GM15510 (cell line): ENCODE data around the gene MISP3.

Experiments
- POLR2A ChIP-seq: IDR thresholded peaks from 3 replicates; pipeline ENCODE4 v1.6.1; 2011; ENCODE audit warnings: borderline replicate concordance; ENCODE audit not compliant: insufficient read length; ENCODE audit errors: extremely low read depth

MISP3 gene

GRCh38 chr19:14112051-14112808, 39.6 kb downstream of the MISP3 start:
- no peak for TF ChIP-seq POLR2A

- no peak for TF ChIP-seq POLR2A
Observed at GRCh38 chr19:14112809-14113385, 40.3 kb downstream of the MISP3 start.

GRCh38 chr19:14113762-14114414, 41.3 kb downstream of the MISP3 start:
- TF ChIP-seq POLR2A: no peak

GRCh38 chr19:14114439-14114838, 41.9 kb downstream of the MISP3 start:
- no peak for TF ChIP-seq POLR2A

- TF ChIP-seq POLR2A: no peak
Observed at GRCh38 chr19:14114854-14115253, 42.3 kb downstream of the MISP3 start.

- TF ChIP-seq POLR2A: no peak
Observed at GRCh38 chr19:14115756-14116155, 43.2 kb downstream of the MISP3 start.

GRCh38 chr19:14116525-14116917, 43.9 kb downstream of the MISP3 start:
- TF ChIP-seq POLR2A: no peak

GRCh38 chr19:14116918-14117578, 44.5 kb downstream of the MISP3 start:
- TF ChIP-seq POLR2A: no peak

GRCh38 chr19:14117668-14118164, 45.1 kb downstream of the MISP3 start, which contains the start of gene PRKACA:
PRKACA (minus strand) TSS chr19:14117762; CDS start chr19:14117547, 215 bp downstream.
- TF ChIP-seq POLR2A: no peak

GRCh38 chr19:14118165-14119051, 45.8 kb downstream of the MISP3 start:
- no peak for TF ChIP-seq POLR2A

- no peak for TF ChIP-seq POLR2A
Observed at GRCh38 chr19:14119146-14119545, 46.6 kb downstream of the MISP3 start.

GRCh38 chr19:14119644-14120496, 47.3 kb downstream of the MISP3 start:
- TF ChIP-seq POLR2A: no peak

GRCh38 chr19:14120497-14120780, 47.9 kb downstream of the MISP3 start:
- TF ChIP-seq POLR2A: no peak
